ENCODE results near the gene KLHL40.
A peak's percentile ranks its signal among the peaks of the same experiment; 100 is the strongest.
"Not testable (repeated sequence)": the region's sequence is repeated elsewhere in the genome, so short reads cannot be mapped to it uniquely, and the experiment has no call there.

Gene KLHL40

DNA sequence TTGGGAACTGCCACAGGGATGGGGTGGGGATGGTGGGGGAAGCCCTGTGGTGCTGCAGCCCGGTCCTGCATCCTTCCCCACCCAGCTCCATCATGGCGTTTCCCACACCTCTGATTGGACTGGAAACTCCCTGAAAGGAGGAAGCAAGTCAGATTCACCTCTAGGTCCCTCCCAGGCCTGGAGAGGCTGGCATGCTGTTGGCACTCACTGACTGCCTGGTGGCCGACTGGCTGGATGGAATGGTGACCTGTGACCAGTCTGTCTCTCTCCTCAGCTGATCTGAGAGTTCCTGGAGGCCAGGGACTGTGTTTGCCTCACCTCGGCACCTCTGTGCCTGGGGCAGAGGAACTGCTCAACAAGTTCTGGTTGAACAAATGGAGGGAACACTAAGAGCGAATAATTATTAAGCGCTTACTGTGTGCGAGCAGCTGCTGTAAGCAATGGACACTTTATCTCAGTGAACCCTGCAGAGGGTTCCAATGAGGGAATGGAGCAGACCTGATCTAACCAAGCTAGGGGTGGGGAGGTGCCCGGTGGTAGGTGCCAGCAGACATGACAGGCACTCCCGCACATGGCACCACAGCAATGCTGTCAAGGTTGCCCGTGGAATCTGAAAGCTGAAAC, 20.7 kb downstream of the KLHL40 start:
- DNase-seq, result no peak

DNA sequence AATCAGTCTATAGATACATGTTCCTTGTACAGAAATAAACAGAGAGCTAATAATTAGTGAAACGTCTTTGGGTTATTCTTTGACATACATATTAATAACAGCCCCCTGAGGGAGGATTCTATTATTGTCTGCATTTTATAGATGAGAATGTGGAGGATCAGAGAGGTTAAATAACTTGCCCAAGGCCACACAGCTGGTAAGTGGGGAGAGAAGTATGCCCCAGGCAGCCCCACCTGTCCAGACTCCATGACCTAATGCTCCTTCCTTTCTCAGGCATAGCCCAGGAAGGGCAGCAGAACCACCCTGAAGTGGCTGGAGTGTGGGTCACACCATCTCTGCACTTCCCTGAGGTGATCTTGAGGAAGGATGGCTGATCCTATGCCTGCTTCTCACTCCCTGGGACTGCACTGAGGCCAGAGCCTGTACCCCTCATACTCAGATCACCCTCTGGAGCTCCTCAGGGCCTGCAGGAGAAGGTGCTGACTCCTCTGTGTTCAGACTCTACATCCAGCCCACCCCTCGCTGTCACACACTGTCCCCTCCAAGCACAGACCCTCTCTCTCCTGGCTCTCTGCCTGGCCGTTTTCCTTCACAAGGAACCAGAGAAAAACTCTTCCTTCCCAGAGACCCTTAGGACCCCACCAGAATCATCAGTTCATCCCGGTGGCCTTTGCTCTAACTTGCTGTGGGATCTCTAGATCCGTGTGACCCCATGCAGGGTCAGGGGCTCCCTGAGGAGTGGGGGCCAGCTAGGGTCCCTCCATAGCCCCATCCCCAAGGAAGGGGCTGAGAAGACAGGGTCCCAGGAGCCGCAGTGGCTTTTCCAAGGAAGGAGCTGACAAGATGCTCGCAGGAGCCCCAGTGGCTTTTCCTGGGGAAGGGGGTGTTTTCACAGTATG, 21.6 kb downstream of the KLHL40 start:
- no peak for DNase-seq

DNA sequence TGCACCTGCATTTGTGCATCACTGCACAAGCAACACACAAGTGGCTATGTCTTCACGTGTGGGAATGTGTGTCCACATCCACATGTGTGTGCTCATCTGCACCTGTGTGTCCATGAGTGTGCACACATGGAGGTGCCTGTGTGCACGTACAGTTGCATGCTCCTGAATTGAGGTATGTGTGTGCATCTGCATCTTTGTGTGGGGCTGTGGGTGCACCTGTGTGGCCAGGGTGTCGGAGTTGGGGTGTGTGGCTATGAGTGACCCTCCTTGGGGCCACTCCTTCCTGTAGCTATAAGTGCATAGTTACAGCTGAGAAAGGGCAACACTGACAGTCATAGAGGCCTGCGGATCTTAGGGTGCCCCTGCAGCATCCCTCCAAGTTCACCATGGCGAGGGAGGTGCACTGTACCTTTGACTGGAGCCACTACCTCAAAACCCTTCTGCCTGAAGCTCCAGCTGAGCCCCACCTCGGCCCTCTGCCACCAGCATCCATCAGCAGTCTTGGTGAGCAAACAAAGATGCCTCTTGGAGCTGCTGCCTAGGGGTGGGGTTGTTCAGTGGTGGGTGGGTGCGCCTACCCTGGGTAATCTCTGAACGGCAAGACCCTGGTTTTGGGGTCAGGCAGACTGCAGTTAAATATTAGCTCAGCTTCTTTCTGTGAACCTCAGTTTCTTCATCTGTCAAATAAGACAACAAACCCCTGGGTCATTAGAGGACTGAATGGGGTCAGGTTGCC, 22.5 kb downstream of the KLHL40 start:
- no peak for DNase-seq

DNA sequence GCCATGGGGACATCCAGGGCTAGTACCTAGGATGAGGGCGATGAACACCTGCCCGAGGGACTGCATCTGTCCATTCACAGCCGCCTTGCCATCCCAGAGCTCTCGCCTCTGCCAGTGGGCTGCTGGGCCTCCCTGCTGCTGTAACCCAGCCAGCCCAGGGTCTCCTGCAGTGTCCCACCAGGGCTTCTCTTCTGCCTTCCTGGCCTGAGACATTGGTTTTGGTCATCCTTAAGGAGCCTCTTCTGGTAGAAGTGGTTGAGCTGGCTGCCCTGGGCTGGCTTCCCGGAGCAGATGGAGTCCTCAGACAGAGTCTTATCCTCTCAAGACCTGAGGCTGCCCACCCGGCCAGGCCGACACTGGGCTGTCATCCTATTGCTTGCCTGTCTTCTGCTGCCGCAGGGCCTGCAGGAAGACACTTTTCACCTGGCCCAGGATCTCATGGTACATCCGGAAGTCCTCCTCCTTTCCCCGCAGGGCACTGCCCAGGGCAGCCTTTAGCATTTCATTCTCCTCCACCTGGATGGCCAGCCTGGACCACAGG, 23.3 kb downstream of the KLHL40 start:
- DNase-seq, result no peak

DNA sequence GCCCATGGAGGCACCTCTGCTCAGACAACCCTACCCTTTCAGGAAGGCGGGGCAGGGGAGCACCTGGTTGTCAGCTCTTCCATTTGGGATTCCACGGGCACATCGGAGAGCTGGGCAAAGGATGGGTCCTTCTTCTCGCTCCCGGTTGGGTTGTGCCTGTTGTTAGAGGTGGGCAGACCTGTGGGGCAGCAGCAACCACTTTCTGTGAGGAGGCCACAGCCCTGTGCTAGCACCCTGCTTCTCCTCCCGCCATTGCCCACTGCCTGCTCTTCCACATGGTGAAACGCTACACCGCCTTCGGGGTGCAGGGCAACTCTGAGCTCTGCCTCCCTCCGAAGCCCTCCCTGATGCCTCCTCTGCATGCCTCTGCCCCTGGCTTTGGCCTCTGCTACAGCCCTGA, 24.3 kb downstream of the KLHL40 start:
- no peak for DNase-seq

DNA sequence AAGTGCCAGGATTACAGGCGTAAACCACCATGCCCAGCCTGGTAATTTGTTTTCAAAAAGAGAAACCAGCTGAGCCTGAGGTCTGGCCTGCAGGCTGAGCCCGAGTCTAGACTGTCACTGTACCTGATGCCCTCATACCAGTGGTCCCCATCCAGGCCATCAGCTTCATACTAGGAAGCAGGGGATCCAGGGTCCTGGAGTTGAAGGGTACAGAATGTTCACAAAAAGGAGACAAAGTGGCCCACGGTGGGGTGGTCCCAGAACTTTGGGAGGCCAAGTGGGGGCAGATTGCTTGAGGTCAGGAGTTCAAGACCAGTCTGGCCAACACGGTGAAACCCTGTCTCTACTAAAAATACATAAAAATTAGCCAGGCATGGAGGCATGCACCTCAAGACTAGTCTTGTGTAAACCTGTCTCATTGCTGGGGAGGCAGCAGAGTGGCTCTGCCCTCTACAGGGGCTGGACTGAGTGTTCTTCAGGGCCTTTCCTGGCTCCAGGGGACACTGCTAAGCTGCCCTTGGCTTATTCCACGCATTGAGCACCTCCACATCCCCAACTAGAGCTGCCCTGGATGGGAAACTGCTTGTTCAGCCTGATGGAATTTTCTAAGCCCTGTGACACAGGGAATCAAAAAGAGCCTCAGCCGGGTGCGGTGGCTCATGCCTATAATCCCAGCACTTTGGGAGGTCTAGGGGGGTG, 25.1 kb downstream of the KLHL40 start:
- DNase-seq, result no peak

DNA sequence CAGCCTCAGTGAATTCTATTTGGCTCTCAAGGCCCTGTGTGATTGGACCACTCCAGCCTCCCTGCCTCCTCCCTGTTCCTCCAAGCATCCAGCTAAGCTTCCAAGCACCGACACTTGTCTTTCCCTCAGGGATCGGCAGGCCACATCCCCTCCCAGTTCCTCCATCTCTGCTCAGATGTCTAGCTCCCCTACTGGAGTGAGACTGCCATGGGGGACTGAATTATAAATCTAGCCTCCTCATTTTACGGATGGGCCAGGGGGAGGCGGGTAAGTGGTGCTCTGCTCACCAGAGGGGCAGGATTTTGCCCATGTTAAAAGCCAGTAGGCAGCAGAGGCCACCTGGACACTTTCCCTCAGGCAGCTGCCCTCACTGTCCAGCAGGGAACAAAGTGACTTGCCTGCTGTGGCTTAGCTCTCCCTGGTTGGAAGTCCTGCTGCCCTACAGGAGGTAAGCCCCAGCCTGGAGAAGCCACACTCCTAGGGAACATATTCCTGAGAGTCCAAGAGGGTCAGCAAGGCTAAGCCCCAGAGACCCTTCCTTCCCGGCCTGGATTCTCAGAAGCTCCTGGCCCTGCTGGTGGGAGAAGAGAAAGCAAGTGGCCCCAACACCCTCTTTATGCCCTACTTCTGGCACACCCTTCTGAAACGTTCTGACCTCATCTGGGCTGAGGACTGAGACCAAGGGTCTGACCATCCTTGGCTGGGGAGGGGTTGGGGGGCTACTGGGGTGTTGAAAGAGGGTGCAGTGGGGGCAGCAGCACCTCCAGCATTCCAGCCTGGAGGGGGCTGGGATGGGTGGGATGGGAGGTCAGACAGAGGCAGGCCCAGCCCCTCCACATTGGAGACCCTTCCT, 26.4 kb downstream of the KLHL40 start:
- no peak for DNase-seq

DNA sequence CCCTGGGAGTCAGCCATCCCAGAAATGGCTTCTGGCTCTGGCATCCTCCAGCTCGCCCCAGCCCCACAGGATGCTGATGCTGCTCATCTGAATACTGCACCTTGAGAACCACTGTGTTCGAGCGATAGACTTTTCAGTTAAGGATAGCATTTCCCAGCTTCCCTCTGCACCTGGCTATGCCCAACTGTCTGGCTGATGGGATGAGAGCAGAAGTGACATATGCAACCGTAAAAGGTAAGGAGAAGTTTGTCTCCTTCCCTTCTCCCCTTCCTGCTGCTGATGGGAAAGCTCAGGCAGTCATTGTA, 27.0 kb downstream of the KLHL40 start:
- DNase-seq, result no peak

DNA sequence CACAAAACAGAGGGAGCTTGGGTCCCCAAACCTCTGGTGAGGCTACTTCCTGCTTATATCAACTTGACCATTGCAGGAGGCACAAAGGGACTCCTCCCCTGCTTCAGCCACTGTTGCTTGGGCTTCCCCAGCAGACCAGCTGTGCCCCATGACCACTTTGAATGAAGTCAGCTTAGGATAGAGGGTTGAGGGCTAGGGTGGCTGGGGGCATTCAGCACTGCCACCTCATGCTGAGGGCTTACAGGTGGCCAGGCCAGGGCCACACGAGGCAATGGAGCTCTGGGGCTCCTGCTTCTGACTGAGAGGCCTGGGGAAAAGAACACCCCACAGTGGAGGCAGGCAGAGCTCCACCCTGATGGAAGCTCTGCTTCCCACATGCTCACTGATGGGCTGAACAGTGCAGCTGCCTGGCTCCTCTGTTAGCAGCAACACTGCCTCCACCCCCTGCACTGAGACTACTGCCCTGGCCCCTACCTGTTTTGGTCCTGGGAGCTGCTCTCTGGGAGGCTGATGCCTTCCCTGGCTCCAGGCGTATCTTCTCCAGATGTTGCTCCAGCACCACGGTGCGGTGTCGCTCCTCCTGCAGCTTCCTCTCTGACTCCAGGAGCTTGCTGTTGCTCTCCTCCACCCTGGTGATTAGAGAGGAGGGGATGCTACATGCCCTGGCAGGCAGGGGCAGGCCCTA, 27.5 kb downstream of the KLHL40 start:
- DNase-seq, result no peak

DNA sequence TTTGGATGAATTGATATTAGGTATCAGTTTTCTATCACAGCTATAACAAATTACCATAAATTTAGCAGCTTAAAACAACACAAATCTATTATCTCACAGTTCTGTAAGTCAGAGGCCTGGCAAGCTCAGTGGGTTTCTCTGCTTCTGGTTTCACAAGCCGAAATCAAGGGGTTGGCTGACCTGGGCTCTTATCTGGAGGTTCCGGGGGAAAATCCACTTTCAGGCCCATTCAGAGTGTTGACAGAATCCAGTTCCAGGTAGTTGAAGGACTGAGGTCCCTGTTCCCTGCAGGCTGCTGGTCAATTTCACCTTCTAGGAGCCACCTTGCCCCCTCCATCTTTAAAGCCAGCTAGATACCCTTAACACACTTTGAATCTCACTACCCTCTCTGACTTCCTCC, 28.4 kb downstream of the KLHL40 start:
- DNase-seq, result no peak

DNA sequence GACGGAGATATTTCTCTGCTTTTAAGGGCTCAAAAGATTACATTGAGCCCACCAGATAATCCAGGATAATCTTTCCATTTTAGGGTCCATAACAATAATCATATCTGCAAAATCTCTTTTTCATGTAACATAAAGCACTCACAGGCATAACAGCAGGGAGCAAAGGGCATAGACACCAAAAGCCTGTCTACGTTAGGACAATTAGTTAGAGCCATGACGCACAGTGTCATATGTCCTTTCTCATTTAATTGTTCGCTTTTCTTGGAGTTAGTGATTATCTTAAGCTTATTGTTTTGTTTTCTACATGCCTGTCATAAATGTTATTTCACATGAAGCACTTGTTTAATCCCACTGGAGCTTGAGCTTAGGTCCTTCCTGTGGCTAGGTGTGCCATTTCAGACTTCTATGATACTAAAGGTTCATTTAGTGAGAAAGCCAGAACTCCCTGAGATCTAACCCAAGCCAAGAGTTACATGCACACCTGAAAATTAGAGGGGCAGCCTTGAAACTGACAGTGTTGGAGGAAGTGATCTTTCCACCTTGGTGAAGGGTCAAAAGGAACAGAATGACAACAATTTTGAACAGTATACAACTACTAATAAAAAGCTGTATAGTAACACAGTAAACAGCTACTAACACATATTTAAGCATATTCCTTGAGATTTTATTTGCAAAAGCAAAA, 29.0 kb downstream of the KLHL40 start:
- no peak for DNase-seq

DNA sequence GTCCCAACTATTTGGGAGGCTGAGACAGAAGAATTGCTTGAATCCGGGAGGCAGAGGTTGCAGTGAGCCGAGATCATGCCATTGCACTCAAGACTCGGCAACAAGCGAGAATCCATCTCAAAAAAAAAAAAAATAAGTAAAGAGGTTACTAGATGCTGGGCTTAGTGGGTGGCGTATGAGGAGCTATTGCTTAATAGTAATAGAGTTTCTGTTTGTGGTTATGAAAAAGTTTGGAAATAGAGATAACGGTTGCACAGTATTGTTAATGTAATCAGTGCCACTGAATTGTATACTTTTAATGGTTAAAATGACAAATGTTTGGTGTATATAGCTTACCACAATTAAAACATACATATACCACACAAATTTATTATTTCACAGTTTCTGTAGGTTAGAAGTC, 32.0 kb downstream of the KLHL40 start:
- DNase-seq, result peak; percentile 42

DNA sequence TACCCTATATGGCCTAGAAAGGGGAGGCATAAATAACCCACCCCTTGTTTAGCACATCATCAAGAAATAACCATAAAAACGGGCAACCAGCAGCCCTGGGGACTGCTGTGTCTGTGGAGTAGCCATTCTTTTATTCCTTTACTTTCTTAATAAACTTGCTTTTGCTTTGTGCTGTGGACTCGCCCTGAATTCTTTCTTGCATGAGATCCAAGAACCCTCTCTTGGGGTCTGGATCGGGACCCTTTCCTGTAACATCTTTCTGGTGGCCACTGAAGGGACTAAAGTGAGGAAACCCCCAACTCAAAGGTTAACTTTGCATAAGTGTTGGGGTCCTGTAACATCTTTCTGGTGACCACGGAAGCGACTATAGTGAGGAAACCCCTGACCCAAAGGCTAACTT, 33.0 kb downstream of the KLHL40 start:
- DNase-seq, result no peak

DNA sequence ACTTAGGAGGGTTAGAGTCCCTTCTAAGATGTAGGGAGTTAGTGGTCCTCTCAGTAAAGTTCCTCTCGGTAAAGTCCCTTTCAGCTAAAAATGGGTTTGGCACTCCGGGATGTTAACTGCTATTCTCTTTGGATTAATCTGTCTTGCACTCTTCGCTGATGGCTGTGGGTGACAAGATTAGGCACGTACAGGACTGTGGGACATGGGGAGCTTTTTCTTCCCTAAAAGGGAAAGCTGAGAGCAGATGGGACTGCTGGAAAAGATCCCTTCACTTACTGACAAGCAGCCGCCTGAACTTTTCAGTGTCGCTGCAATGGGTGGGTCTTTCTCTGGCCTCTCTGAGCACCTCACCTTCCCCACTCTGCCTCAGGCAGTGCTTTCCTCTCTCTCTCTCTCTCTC, 33.7 kb downstream of the KLHL40 start:
- DNase-seq, result no peak

DNA sequence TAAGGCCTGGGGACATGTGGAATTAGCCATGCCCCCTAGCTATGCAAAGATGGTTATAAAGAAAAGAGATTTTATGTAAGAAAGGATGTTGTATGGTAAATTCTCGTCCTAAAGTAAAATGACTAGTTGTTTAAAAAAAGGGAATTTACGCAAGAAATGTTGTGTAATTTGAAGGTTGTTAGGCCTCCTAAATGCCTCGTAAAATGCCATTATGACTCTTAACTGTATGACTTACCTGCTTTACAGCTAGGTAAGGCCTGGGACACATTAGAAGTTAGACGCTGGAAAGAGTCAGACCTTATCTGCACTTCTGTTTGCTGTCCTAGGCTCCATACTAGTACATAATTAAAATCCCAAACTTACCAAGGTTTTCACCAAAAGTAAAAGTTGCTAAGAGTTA, 34.8 kb downstream of the KLHL40 start:
- DNase-seq, result peak; percentile 17

DNA sequence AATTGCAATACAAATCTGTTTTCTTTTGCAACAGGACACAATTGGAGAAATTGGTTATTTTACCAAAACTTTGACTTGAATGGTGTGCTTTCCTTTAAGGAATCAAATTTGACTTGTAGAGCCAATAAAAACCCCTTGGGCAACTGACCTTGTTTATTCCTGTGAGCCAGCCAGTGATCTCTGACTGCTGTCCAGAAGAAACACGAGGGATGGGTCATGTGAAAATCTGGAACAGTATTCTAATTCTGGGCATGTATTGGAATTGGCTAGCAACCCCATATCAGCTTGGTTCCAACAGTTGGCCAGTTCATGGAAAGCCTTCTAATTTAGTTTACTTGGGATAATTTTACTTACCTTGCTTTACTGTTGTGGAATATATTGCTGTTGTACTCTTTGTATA, 36.4 kb downstream of the KLHL40 start:
- DNase-seq, result no peak

DNA sequence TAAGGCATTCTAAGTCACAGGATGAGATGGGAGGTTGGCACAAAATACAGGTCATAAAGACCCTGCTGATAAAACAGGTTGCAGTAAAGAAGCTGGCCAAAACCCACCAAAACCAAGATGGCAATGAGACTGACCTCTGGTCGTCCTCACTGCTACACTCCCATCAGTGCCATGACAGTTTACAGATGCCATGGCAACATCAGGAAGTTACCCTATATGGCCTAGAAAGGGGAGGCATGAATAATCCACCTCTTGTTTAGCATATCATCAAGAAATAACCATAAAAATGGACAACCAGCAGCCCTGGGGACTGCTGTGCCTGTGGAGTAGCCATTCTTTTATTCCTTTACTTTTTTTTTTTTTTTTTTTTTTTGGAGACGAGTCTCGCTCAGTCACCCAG, 37.1 kb downstream of the KLHL40 start:
- not testable (repeated sequence) for DNase-seq

DNA sequence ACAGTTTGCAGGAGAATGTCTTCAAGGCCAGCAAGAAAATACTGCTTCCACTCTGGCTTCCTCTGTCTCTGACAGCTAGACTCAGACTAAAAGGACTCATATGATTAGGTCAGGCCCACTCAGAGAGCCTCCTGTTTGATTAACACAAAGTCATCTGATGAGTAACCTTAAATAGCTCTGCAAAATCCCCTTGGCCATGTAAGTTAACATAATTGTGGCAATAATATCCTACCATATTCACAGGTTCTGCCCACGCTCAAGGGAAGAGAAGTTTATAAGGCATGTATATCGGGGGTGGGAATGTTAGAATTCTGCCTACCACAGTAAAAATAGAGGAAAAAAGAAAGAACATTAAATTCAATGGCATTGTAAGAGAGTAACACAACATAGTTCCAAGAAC, 37.9 kb downstream of the KLHL40 start:
- DNase-seq, result no peak

DNA sequence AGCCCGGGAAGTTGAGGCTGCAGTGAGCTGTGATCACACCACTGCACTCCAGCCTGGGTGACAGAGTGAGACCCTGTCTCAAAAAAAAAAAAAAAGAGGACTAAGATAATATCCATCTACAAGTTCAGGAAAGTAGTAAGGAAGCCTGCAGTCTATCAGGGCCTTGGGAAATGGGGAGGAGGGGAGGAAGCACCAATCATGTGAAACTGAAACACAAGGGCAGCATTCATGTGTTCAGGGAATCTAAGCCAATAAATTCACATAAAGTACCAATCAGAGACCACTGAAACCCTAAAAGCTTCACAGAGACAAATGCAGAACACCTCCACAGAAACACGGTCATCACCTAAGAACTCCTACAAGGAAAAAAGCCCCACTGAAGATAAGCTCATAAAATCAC, 40.1 kb downstream of the KLHL40 start:
- DNase-seq, result no peak

DNA sequence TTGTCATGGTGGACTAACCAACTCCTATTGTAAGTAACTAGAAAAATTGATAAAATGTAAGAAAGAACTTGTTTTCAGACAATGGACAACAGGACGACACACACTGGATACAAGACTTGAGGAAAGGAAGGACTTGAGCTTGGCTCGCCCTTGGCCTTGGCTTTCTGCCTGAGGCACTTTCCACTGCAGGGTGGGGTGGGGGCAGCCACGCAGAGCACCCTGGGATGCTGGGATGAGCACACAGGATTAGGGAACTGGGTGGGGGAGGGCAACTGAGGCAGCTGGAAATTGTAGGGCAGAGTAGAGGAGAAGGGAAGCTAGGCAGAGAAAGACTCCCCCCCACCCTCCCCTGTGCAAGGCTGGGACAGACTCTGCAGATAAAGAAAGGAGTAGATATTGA, 42.7 kb downstream of the KLHL40 start:
- no peak for DNase-seq
